SK-N-SH (cell line): ENCODE measurements around the gene ZDHHC19. TPM values are rescaled to one million over a fixed set of nuclear protein-coding genes. Genes with fewer than 3 reads are reported as not detected.
A peak's percentile ranks its signal among the peaks of the same experiment; 100 is the strongest.

Source experiments
- CTCF ChIA-PET: fragments of 300-600, 350-600 bp; formaldehyde crosslinking; extraction: SDS; loops from one replicate; lab custom pipeline; 2021; lab: Yijun Ruan, JAX
- POLR2A ChIA-PET: fragments of 350-600 bp; sonication (Branson Sonifier 250); formaldehyde crosslinking; extraction: SDS; loops from one replicate; lab custom pipeline; 2020; ENCODE audit warnings: antibody characterized with exemption, inconsistent platforms; lab: Yijun Ruan, JAX
- DNase-seq: peaks from one replicate; pipeline ENCODE4 v3.0.0; 2012
- H2AFZ ChIP-seq: fragments of 200-600 bp; sonication (generic); 2 replicates; pipeline ENCODE4 v1.8.1; 2016; ENCODE audit warnings: antibody characterized with exemption, mild to moderate bottlenecking, low read depth
- H3F3A ChIP-seq: fragments of 200-600 bp; sonication (generic); replicated peaks from 2 replicates; pipeline ENCODE3; 2016; ENCODE audit warnings: antibody characterized with exemption, mild to moderate bottlenecking; ENCODE audit not compliant: insufficient read depth
- H3K27ac ChIP-seq, 2 experiments: fragments of 200-500 bp in 1 of 2; fragments of 200-600 bp in 1 of 2; sonication (Bioruptor generic) in 1 of 2; sonication (generic), shearing (Covaris generic) in 1 of 2; 2 replicates each; pipeline versions ENCODE4 v1.5.1 to v1.6.1; 2014 to 2016; ENCODE audit warnings: low read depth in 2 of 2, inconsistent platforms in 1 of 2, low read length in 1 of 2, mild to moderate bottlenecking in 1 of 2, mixed read lengths in 1 of 2
- H3K27me3 ChIP-seq: fragments of 200-600 bp; sonication (generic), shearing (Covaris generic); 2 replicates; pipeline ENCODE4 v1.6.1; 2016; ENCODE audit warnings: mixed run types; ENCODE audit not compliant: insufficient read depth
- H3K36me3 ChIP-seq, 2 experiments: fragments of 200-500 bp in 1 of 2; fragments of 200-600 bp in 1 of 2; sonication (Bioruptor generic) in 1 of 2; sonication (generic) in 1 of 2; replicated peaks in 1 of 2; 2 replicates each; pipeline versions ENCODE3 to v1.5.1; 2014 to 2016; ENCODE audit warnings: low read length in 1 of 2, mild to moderate bottlenecking in 1 of 2; ENCODE audit not compliant: insufficient read depth in 2 of 2, control insufficient read depth in 1 of 2
- H3K4me1 ChIP-seq, 2 experiments: fragments of 200-500 bp in 1 of 2; fragments of 200-600 bp in 1 of 2; sonication (Bioruptor generic) in 1 of 2; sonication (generic), shearing (Covaris generic) in 1 of 2; 2 replicates each; pipeline versions ENCODE4 v1.5.1 to v1.6.1; 2014 to 2016; ENCODE audit warnings: low read depth in 1 of 2, low read length in 1 of 2, mixed run types in 1 of 2; ENCODE audit not compliant: insufficient read depth in 2 of 2, control insufficient read depth in 1 of 2
- H3K4me2 ChIP-seq: fragments of 200-600 bp; sonication (generic), shearing (Covaris generic); 2 replicates; pipeline ENCODE4 v1.6.1; 2017; ENCODE audit warnings: mixed run types
- H3K4me3 ChIP-seq, 2 experiments: fragments of 200-500 bp in 1 of 2; fragments of 200-600 bp in 1 of 2; sonication (Bioruptor generic) in 1 of 2; sonication (generic), shearing (Covaris generic) in 1 of 2; 2 replicates each; pipeline versions ENCODE4 v1.5.1 to v1.8.1; 2014 to 2016; ENCODE audit warnings: low read depth in 2 of 2, inconsistent platforms in 1 of 2, low read length in 1 of 2, mild to moderate bottlenecking in 1 of 2, mixed read lengths in 1 of 2, moderate library complexity in 1 of 2
- H3K79me2 ChIP-seq: fragments of 200-600 bp; sonication (generic); 2 replicates; pipeline ENCODE4 v1.8.1; 2017; ENCODE audit warnings: mild to moderate bottlenecking; ENCODE audit not compliant: insufficient read depth
- H3K9ac ChIP-seq: fragments of 200-600 bp; sonication (generic); 2 replicates; pipeline ENCODE4 v1.6.1; 2017; ENCODE audit warnings: mixed run types
- H3K9me2 ChIP-seq: fragments of 200-600 bp; sonication (generic); 2 replicates; pipeline ENCODE4 v1.6.1; 2017; ENCODE audit warnings: mixed run types
- H3K9me3 ChIP-seq: fragments of 200-600 bp; sonication (generic); 2 replicates; pipeline ENCODE4 v1.6.1; 2017; ENCODE audit warnings: mixed run types, mild to moderate bottlenecking, moderate library complexity
- H4K20me1 ChIP-seq: fragments of 200-600 bp; sonication (generic); 2 replicates; pipeline ENCODE4 v1.6.1; 2017; ENCODE audit warnings: mild to moderate bottlenecking, mixed run types; ENCODE audit not compliant: insufficient read depth
- CHD2 ChIP-seq: fragments of 150-350 bp; IDR thresholded peaks from 2 replicates; pipeline ENCODE4 v1.6.1; 2018; ENCODE audit warnings: low read length; ENCODE audit not compliant: partially characterized antibody
- FOSL2 ChIP-seq: IDR thresholded peaks from 2 replicates; pipeline ENCODE4 v1.4.0; 2012; ENCODE audit warnings: low read depth, mild to moderate bottlenecking, moderate library complexity, borderline replicate concordance
- MEF2A ChIP-seq: IDR thresholded peaks from 2 replicates; pipeline ENCODE4 v1.4.0; 2012; ENCODE audit warnings: low read depth, borderline replicate concordance
- MXI1 ChIP-seq: IDR thresholded peaks from 2 replicates; pipeline ENCODE4 v1.6.1; 2012; ENCODE audit warnings: mild to moderate bottlenecking, low read depth, low read length, improper control_type of control experiment
- NFIC ChIP-seq: IDR thresholded peaks from 2 replicates; pipeline ENCODE4 v1.4.0; 2012; ENCODE audit warnings: borderline replicate concordance
- NRF1 ChIP-seq: IDR thresholded peaks from 2 replicates; pipeline ENCODE4 v1.6.1; 2012; ENCODE audit warnings: low read depth, mild to moderate bottlenecking, low read length
- RAD21 ChIP-seq: IDR thresholded peaks from 2 replicates; pipeline ENCODE4 v1.6.1; 2012; ENCODE audit warnings: mild to moderate bottlenecking, low read length
- SIN3A ChIP-seq: IDR thresholded peaks from 2 replicates; pipeline ENCODE4 v1.6.1; 2012; ENCODE audit warnings: low read depth, mild to moderate bottlenecking, low read length, moderate library complexity, borderline replicate concordance
- TEAD4 ChIP-seq: IDR thresholded peaks from 2 replicates; pipeline ENCODE4 v1.4.0; 2012; ENCODE audit warnings: mild to moderate bottlenecking, borderline replicate concordance; ENCODE audit not compliant: insufficient read depth
- YY1 ChIP-seq: IDR thresholded peaks from 2 replicates; pipeline ENCODE4 v1.4.0; 2012; ENCODE audit warnings: low read depth, mild to moderate bottlenecking
- whole genome bisulfite sequencing: methylation state at CpG from one replicate; pipeline ENCODE4 v1.1.6; 2017; ENCODE audit warnings: low lambda C conversion rate; 5-methylcytosine and 5-hydroxymethylcytosine counted together
- polyA plus RNA-seq, 3 experiments: library from polyadenylated mRNA; depleted of rRNA; stranded (reverse); fragments of >200 nt; gene quantifications; 2 replicates each; pipeline ENCODE4 v1.2.3, GENCODE V29; 2012
- TF ChIP-seq, protein P1 (sequence below): fragments of 200-600 bp; sonication (generic); IDR thresholded peaks from 2 replicates; pipeline ENCODE4 v1.6.1; 2017; ENCODE audit warnings: antibody characterized with exemption, mild to moderate bottlenecking, moderate library complexity
- TF ChIP-seq, protein P2 (sequence below): fragments of 150-350 bp; IDR thresholded peaks from 2 replicates; pipeline ENCODE4 v1.6.1; 2017; ENCODE audit warnings: antibody characterized with exemption, low read length, low read depth, borderline replicate concordance

The ZDHHC19 gene
- polyA plus RNA-seq, 1 of the 3 experiments (the other 2 are of a cell fraction) = not detected

DNA sequence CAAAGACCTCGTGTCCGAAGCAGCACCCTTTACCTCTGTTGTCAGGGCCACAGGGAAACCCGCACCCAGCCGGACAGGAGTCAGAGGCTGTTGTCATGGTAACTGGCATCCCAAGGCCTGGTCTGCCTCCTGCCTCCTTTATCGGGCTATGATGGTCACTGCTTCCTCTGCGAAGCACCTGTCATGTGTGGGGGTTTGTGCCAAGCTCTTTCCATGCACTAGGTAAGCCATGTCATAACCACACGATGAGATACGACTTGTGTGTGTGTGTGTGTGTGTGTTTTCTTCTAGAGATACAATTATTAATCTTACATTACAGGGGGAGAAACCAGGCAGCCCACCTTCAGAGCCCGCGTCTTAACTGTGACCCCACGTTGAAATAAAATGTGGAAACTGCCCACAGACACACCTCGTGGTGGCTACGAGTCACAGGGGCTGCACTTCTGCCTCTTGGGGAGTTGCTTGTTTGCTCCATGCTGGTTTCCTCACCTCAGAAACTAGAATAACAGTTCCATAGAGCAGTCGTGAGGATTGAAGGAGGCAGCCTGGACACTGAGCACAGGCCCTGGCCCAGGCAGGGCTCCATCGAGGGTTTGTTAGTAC is 18.0 kb downstream of the ZDHHC19 start:
- Histone ChIP-seq H3K79me2 (no peaks in the 10 kb centered on the region), H3K9me2 (no peaks in the 10 kb centered on the region), H3K4me1 (peaks cover 0 to 28% of the 10 kb centered on the region in 2 experiments; a peak in 1 of 4 replicates), H3K27me3 (no peaks in the 10 kb centered on the region), H3K27ac (peak overlapping the region in 1 of 2 experiments; percentile 80; a peak in 2 of 4 replicates), H2AFZ (no peak overlapping the region), H3F3A (no peaks in the 10 kb centered on the region), H3K36me3 (no peaks in the 10 kb centered on the region), H3K9me3 (no peaks in the 10 kb centered on the region), H3K9ac (no peak overlapping the region), H3K4me3 (no peak overlapping the region), H3K4me2 (no peak overlapping the region), H4K20me1 (no peaks in the 10 kb centered on the region)
- CTCF ChIA-PET = interaction anchor here (1.0 to 13.7 kb wide), 5 partner anchors 9 to 129 kb away, joined by 3 to 258 read pairs (median 4); no protein-coding TSS in a partner anchor
- POLR2A ChIA-PET = interaction anchor here (2.1 kb wide), 1 partner anchor 120 kb away, joined by 7 read pairs; no protein-coding TSS in a partner anchor
- peak; percentile 68 for DNase-seq
- TF ChIP-seq, protein P1, sequence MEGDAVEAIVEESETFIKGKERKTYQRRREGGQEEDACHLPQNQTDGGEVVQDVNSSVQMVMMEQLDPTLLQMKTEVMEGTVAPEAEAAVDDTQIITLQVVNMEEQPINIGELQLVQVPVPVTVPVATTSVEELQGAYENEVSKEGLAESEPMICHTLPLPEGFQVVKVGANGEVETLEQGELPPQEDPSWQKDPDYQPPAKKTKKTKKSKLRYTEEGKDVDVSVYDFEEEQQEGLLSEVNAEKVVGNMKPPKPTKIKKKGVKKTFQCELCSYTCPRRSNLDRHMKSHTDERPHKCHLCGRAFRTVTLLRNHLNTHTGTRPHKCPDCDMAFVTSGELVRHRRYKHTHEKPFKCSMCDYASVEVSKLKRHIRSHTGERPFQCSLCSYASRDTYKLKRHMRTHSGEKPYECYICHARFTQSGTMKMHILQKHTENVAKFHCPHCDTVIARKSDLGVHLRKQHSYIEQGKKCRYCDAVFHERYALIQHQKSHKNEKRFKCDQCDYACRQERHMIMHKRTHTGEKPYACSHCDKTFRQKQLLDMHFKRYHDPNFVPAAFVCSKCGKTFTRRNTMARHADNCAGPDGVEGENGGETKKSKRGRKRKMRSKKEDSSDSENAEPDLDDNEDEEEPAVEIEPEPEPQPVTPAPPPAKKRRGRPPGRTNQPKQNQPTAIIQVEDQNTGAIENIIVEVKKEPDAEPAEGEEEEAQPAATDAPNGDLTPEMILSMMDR = no peak
- TF ChIP-seq TEAD4 (no peak), NFIC (no peak), YY1 (no peak), MXI1 (no peak)
- TF ChIP-seq, protein P2, sequence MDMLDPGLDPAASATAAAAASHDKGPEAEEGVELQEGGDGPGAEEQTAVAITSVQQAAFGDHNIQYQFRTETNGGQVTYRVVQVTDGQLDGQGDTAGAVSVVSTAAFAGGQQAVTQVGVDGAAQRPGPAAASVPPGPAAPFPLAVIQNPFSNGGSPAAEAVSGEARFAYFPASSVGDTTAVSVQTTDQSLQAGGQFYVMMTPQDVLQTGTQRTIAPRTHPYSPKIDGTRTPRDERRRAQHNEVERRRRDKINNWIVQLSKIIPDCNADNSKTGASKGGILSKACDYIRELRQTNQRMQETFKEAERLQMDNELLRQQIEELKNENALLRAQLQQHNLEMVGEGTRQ = no peak
- WGBS = 73% methylated on average over 11 of the region's 15 CpGs

DNA sequence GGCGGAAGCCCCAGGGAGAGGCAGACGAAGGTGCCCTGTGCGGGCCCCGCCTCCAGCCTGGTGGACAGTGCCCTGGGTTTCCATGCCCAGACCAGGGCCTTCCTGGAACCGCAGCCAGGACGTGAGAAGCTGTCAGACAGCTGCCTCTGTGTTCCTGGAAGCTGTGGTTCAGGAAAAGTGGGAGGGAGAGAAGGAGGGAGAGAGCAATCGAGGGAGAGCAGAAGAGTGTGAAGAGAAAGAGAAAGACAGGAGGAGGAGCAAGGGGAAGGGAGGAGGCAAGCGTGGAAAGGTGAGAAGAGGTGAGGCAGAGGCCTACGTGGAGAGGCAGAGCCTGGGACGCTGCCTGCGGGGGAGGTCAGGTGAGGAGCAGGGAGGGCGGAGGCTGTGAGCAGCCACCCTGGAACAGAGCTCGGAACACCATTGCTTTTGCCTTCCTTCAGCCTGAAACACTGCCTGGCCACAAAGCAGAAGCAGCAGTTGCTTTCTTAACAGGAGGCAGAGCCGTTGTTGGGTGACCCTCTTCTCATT is 18.6 kb downstream of the ZDHHC19 start:
- no peak overlapping the region for H2AFZ ChIP-seq

More for the DNA sequence above, 18.6 kb downstream of the ZDHHC19 start:
- Histone ChIP-seq H3F3A (no peaks in the 10 kb centered on the region), H3K4me1 (peaks cover 0 to 28% of the 10 kb centered on the region in 2 experiments; a peak in 1 of 4 replicates), H3K79me2 (no peaks in the 10 kb centered on the region), H3K27ac (peak overlapping the region in 1 of 2 experiments; percentile 39; a peak in 1 of 4 replicates), H3K4me2 (no peak overlapping the region), H3K36me3 (no peaks in the 10 kb centered on the region), H3K4me3 (no peak overlapping the region), H3K9me2 (no peaks in the 10 kb centered on the region), H4K20me1 (no peaks in the 10 kb centered on the region), H3K9ac (no peak overlapping the region), H3K27me3 (no peaks in the 10 kb centered on the region), H3K9me3 (no peaks in the 10 kb centered on the region)
- 77% methylated on average over 12 of the region's 14 CpGs for WGBS
- CTCF ChIA-PET = interaction anchor here (1.0 to 13.7 kb wide), 3 partner anchors 8 to 120 kb away, joined by 3 to 258 read pairs (median 4); no protein-coding TSS in a partner anchor
- peak; percentile 13 for DNase-seq
- POLR2A ChIA-PET = interaction anchor here (2.1 kb wide), 1 partner anchor 119 kb away, joined by 7 read pairs; no protein-coding TSS in a partner anchor
- TF ChIP-seq NRF1 (no peak), MEF2A (no peak), CHD2 (no peak), FOSL2 (no peak), RAD21 (no peak), YY1 (no peak), SIN3A (no peak)
